ENCODE data around the gene MZB1. TPM values are rescaled to one million over a fixed set of nuclear protein-coding genes. Genes with fewer than 3 reads are reported as not detected.

Gene MZB1
- total and polyA plus RNA-seq, 2 of the 13 experiments (the other 11 are each of a cell fraction or from before 2014, with no cell fraction given): 0.31 to 0.40 TPM

DNA sequence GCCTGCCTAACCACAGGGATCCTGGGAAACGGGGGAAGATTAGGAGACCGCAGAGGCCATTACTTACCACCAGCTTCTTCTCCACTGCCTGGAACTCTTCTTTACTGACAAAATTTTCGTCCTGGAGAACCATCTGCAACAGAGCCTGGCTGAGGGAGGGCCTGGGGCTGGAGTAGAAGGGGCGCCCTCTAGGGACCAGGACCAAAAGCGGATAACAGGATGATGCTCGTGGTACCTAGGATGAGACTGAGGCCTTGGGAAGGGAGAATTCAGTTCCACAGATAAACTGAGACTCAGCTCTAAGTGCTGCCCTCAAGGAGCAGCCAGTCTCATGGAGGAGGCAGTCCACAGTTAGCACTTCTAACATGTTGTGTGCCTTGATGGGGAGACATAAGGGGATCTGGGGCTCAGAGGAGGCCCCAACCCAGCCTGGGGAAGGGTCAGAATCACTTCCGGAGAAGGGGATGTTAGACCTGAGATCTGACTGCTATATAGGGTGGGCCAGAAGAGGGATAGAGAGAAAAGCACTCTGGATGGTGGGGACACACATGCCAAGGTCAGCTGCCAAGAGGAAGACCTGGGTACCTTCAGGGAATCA is 12.9 kb upstream of the MZB1 start (continued):
- TF ChIP-seq, protein P1, sequence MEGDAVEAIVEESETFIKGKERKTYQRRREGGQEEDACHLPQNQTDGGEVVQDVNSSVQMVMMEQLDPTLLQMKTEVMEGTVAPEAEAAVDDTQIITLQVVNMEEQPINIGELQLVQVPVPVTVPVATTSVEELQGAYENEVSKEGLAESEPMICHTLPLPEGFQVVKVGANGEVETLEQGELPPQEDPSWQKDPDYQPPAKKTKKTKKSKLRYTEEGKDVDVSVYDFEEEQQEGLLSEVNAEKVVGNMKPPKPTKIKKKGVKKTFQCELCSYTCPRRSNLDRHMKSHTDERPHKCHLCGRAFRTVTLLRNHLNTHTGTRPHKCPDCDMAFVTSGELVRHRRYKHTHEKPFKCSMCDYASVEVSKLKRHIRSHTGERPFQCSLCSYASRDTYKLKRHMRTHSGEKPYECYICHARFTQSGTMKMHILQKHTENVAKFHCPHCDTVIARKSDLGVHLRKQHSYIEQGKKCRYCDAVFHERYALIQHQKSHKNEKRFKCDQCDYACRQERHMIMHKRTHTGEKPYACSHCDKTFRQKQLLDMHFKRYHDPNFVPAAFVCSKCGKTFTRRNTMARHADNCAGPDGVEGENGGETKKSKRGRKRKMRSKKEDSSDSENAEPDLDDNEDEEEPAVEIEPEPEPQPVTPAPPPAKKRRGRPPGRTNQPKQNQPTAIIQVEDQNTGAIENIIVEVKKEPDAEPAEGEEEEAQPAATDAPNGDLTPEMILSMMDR (CRISPR knock-in tag; IDR thresholded peaks at IDR 0.05): peak; percentile 78
- TF ChIP-seq TAF1 (CRISPR knock-in tag; IDR thresholded peaks at IDR 0.05) (no peak), ZNF432 (CRISPR knock-in tag; IDR thresholded peaks at IDR 0.05; ENCODE audit: borderline replicate concordance) (no peak), IRF2 (CRISPR knock-in tag; IDR thresholded peaks at IDR 0.05) (0 out of 2 replicates have a peak, but pooled peaks have one; percentile 17), TBX2 (CRISPR knock-in tag; IDR thresholded peaks at IDR 0.05; ENCODE audit: borderline replicate concordance) (0 out of 2 replicates have a peak, but pooled peaks have one; percentile 12), ZNF772 (CRISPR knock-in tag; IDR thresholded peaks at IDR 0.05) (no peak), ELF4 (CRISPR knock-in tag; IDR thresholded peaks at IDR 0.05; ENCODE audit: borderline replicate concordance) (0 out of 2 replicates have a peak, but pooled peaks have one; percentile 8)
- TF ChIP-seq, protein P2, sequence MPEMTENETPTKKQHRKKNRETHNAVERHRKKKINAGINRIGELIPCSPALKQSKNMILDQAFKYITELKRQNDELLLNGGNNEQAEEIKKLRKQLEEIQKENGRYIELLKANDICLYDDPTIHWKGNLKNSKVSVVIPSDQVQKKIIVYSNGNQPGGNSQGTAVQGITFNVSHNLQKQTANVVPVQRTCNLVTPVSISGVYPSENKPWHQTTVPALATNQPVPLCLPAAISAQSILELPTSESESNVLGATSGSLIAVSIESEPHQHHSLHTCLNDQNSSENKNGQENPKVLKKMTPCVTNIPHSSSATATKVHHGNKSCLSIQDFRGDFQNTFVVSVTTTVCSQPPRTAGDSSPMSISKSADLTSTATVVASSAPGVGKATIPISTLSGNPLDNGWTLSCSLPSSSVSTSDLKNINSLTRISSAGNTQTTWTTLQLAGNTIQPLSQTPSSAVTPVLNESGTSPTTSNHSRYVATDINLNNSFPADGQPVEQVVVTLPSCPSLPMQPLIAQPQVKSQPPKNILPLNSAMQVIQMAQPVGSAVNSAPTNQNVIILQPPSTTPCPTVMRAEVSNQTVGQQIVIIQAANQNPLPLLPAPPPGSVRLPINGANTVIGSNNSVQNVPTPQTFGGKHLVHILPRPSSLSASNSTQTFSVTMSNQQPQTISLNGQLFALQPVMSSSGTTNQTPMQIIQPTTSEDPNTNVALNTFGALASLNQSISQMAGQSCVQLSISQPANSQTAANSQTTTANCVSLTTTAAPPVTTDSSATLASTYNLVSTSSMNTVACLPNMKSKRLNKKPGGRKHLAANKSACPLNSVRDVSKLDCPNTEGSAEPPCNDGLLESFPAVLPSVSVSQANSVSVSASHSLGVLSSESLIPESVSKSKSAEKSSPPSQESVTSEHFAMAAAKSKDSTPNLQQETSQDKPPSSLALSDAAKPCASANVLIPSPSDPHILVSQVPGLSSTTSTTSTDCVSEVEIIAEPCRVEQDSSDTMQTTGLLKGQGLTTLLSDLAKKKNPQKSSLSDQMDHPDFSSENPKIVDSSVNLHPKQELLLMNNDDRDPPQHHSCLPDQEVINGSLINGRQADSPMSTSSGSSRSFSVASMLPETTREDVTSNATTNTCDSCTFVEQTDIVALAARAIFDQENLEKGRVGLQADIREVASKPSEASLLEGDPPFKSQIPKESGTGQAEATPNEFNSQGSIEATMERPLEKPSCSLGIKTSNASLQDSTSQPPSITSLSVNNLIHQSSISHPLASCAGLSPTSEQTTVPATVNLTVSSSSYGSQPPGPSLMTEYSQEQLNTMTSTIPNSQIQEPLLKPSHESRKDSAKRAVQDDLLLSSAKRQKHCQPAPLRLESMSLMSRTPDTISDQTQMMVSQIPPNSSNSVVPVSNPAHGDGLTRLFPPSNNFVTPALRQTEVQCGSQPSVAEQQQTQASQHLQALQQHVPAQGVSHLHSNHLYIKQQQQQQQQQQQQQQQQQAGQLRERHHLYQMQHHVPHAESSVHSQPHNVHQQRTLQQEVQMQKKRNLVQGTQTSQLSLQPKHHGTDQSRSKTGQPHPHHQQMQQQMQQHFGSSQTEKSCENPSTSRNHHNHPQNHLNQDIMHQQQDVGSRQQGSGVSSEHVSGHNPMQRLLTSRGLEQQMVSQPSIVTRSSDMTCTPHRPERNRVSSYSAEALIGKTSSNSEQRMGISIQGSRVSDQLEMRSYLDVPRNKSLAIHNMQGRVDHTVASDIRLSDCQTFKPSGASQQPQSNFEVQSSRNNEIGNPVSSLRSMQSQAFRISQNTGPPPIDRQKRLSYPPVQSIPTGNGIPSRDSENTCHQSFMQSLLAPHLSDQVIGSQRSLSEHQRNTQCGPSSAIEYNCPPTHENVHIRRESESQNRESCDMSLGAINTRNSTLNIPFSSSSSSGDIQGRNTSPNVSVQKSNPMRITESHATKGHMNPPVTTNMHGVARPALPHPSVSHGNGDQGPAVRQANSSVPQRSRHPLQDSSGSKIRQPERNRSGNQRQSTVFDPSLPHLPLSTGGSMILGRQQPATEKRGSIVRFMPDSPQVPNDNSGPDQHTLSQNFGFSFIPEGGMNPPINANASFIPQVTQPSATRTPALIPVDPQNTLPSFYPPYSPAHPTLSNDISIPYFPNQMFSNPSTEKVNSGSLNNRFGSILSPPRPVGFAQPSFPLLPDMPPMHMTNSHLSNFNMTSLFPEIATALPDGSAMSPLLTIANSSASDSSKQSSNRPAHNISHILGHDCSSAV (CRISPR knock-in tag; IDR thresholded peaks at IDR 0.05; ENCODE audit: borderline replicate concordance): no peak
- TF ChIP-seq, protein P3, sequence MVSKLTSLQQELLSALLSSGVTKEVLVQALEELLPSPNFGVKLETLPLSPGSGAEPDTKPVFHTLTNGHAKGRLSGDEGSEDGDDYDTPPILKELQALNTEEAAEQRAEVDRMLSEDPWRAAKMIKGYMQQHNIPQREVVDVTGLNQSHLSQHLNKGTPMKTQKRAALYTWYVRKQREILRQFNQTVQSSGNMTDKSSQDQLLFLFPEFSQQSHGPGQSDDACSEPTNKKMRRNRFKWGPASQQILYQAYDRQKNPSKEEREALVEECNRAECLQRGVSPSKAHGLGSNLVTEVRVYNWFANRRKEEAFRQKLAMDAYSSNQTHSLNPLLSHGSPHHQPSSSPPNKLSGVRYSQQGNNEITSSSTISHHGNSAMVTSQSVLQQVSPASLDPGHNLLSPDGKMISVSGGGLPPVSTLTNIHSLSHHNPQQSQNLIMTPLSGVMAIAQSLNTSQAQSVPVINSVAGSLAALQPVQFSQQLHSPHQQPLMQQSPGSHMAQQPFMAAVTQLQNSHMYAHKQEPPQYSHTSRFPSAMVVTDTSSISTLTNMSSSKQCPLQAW (CRISPR knock-in tag; IDR thresholded peaks at IDR 0.05): 0 out of 2 replicates have a peak, but pooled peaks have one; percentile 24
- TF ChIP-seq, protein P4, sequence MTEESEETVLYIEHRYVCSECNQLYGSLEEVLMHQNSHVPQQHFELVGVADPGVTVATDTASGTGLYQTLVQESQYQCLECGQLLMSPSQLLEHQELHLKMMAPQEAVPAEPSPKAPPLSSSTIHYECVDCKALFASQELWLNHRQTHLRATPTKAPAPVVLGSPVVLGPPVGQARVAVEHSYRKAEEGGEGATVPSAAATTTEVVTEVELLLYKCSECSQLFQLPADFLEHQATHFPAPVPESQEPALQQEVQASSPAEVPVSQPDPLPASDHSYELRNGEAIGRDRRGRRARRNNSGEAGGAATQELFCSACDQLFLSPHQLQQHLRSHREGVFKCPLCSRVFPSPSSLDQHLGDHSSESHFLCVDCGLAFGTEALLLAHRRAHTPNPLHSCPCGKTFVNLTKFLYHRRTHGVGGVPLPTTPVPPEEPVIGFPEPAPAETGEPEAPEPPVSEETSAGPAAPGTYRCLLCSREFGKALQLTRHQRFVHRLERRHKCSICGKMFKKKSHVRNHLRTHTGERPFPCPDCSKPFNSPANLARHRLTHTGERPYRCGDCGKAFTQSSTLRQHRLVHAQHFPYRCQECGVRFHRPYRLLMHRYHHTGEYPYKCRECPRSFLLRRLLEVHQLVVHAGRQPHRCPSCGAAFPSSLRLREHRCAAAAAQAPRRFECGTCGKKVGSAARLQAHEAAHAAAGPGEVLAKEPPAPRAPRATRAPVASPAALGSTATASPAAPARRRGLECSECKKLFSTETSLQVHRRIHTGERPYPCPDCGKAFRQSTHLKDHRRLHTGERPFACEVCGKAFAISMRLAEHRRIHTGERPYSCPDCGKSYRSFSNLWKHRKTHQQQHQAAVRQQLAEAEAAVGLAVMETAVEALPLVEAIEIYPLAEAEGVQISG (CRISPR knock-in tag; IDR thresholded peaks at IDR 0.05): no peak
- TF ChIP-seq, protein P5, sequence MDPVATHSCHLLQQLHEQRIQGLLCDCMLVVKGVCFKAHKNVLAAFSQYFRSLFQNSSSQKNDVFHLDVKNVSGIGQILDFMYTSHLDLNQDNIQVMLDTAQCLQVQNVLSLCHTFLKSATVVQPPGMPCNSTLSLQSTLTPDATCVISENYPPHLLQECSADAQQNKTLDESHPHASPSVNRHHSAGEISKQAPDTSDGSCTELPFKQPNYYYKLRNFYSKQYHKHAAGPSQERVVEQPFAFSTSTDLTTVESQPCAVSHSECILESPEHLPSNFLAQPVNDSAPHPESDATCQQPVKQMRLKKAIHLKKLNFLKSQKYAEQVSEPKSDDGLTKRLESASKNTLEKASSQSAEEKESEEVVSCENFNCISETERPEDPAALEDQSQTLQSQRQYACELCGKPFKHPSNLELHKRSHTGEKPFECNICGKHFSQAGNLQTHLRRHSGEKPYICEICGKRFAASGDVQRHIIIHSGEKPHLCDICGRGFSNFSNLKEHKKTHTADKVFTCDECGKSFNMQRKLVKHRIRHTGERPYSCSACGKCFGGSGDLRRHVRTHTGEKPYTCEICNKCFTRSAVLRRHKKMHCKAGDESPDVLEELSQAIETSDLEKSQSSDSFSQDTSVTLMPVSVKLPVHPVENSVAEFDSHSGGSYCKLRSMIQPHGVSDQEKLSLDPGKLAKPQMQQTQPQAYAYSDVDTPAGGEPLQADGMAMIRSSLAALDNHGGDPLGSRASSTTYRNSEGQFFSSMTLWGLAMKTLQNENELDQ (CRISPR knock-in tag; IDR thresholded peaks at IDR 0.05; ENCODE audit: borderline replicate concordance): no peak
